AML-193 (cell line): Measurements from ENCODE around the gene B4GALNT4.
"Not testable (repeated sequence)": the region's sequence is repeated elsewhere in the genome, so short reads cannot be mapped to it uniquely, and the experiment has no call there.

Source experiments
- DNase-seq, 2 experiments: peaks; one replicate each; lab custom pipeline; 2025; lab: John Stamatoyannopoulos, UW

B4GALNT4 gene

GRCh38 chr11:335779-336658 is 33.3 kb upstream of the B4GALNT4 start:
- DNase-seq: no peak

- no peak for DNase-seq
Measured at GRCh38 chr11:336659-337198, 32.6 kb upstream of the B4GALNT4 start.

GRCh38 chr11:337711-338110 is 31.6 kb upstream of the B4GALNT4 start:
- DNase-seq: no peak

GRCh38 chr11:339963-340362 is 29.3 kb upstream of the B4GALNT4 start:
- DNase-seq: no peak

GRCh38 chr11:340539-341512 is 28.5 kb upstream of the B4GALNT4 start:
- DNase-seq: no peak

- DNase-seq: no peak
Measured at GRCh38 chr11:342328-342727, 27.0 kb upstream of the B4GALNT4 start.

- no peak for DNase-seq
Measured at GRCh38 chr11:344836-345578, 24.3 kb upstream of the B4GALNT4 start.

GRCh38 chr11:346529-346928 is 22.8 kb upstream of the B4GALNT4 start:
- DNase-seq: no peak

GRCh38 chr11:349270-349954 is 19.9 kb upstream of the B4GALNT4 start:
- not testable (repeated sequence) for DNase-seq

- not testable (repeated sequence) for DNase-seq
Measured at GRCh38 chr11:350033-350722, 19.1 kb upstream of the B4GALNT4 start.

GRCh38 chr11:350723-351255 is 18.5 kb upstream of the B4GALNT4 start:
- DNase-seq: peak; percentile 57 to 62

GRCh38 chr11:351411-351810 is 17.9 kb upstream of the B4GALNT4 start:
- no peak for DNase-seq

GRCh38 chr11:352456-353031 is 16.8 kb upstream of the B4GALNT4 start:
- no peak for DNase-seq

- DNase-seq: no peak
Measured at GRCh38 chr11:353179-353873, 16.0 kb upstream of the B4GALNT4 start.

- peak in 1 of 2 experiments; percentile 9 for DNase-seq
Measured at GRCh38 chr11:355581-356458, 13.5 kb upstream of the B4GALNT4 start.

- DNase-seq: no peak
Measured at GRCh38 chr11:356610-357009, 12.7 kb upstream of the B4GALNT4 start.

- DNase-seq: no peak
Measured at GRCh38 chr11:357582-357981, 11.7 kb upstream of the B4GALNT4 start.

- DNase-seq: no peak
Measured at GRCh38 chr11:358129-358800, 11.0 kb upstream of the B4GALNT4 start.
